HepG2 (cell line): Measurements from ENCODE around the gene GPR162. TPM values are rescaled to one million over a fixed set of nuclear protein-coding genes. Genes with fewer than 3 reads are reported as not detected.

Source experiments
- HDAC1 ChIP-seq: sonication (generic); formaldehyde crosslinking; IDR thresholded peaks from 2 replicates; pipeline ENCODE4 v1.5.1; 2020; ENCODE audit warnings: mild to moderate bottlenecking, missing genetic modification reagents
- MAZ ChIP-seq, 2 experiments: sonication (generic) in 1 of 2; formaldehyde crosslinking in 1 of 2; IDR thresholded peaks; 2 replicates each; pipeline versions ENCODE4 v1.5.0 to v1.6.1; 2012 to 2020; ENCODE audit warnings: low read depth in 2 of 2, mild to moderate bottlenecking in 2 of 2, borderline replicate concordance in 1 of 2, improper control_type of control experiment in 1 of 2, low read length in 1 of 2, missing genetic modification reagents in 1 of 2, moderate library complexity in 1 of 2
- NR2F2 ChIP-seq: IDR thresholded peaks from 2 replicates; pipeline ENCODE4 v1.6.1; 2012; ENCODE audit warnings: low read depth, inconsistent platforms, borderline replicate concordance
- RBFOX2 ChIP-seq: fragments of 200-400 bp; formaldehyde crosslinking; IDR thresholded peaks from 2 replicates; pipeline ENCODE4 v1.6.1; 2017; ENCODE audit warnings: low read depth, mild to moderate bottlenecking, low read length
- RELA ChIP-seq: sonication (generic); formaldehyde crosslinking; IDR thresholded peaks from 2 replicates; pipeline ENCODE4 v1.4.0; 2020; ENCODE audit warnings: missing genetic modification reagents
- RFX5 ChIP-seq: IDR thresholded peaks from 2 replicates; pipeline ENCODE4 v1.6.1; 2011; ENCODE audit warnings: low read depth, low read length, improper control_type of control experiment
- SETDB1 ChIP-seq: sonication (generic); formaldehyde crosslinking; IDR thresholded peaks from 2 replicates; pipeline ENCODE4 v1.5.1; 2020; ENCODE audit warnings: missing genetic modification reagents, mild to moderate bottlenecking, borderline replicate concordance
- TFE3 ChIP-seq: IDR thresholded peaks from 2 replicates; pipeline ENCODE4 v1.6.1; 2016
- THAP9 ChIP-seq: sonication (generic); formaldehyde crosslinking; IDR thresholded peaks from 2 replicates; pipeline ENCODE4; 2020; ENCODE audit warnings: missing genetic modification reagents, mild to moderate bottlenecking, borderline replicate concordance
- XRCC5 ChIP-seq: fragments of 200-400 bp; formaldehyde crosslinking; optimal IDR thresholded peaks from 2 replicates; pipeline ENCODE3; 2017; ENCODE audit warnings: mild to moderate bottlenecking, low read length
- ZBTB14 ChIP-seq: sonication (generic); formaldehyde crosslinking; IDR thresholded peaks from 2 replicates; pipeline ENCODE4 v1.4.0; 2020; ENCODE audit warnings: missing genetic modification reagents
- ZFP37 ChIP-seq: sonication (generic); formaldehyde crosslinking; IDR thresholded peaks from 2 replicates; pipeline ENCODE4 v1.4.0; 2020; ENCODE audit warnings: missing genetic modification reagents, borderline replicate concordance
- ZNF30 ChIP-seq: sonication (generic); formaldehyde crosslinking; IDR thresholded peaks from 2 replicates; pipeline ENCODE4 v1.5.0; 2020; ENCODE audit warnings: mild to moderate bottlenecking, missing genetic modification reagents
- ZNF580 ChIP-seq: IDR thresholded peaks from 2 replicates; pipeline ENCODE4 v1.6.1; 2016; ENCODE audit warnings: low read depth, borderline replicate concordance
- polyA plus RNA-seq, 8 experiments: library from polyadenylated mRNA; depleted of rRNA in 3 of 8; stranded (reverse) in 7 of 8; unstranded in 1 of 8; fragments of >200 nt; fragmentation: Illumina TruSeq in 4 of 8; extraction: Trizol in 4 of 8; gene quantifications; 2 replicates each; pipeline versions ENCODE4 v1.2.1 to v1.2.3, GENCODE V29; 2011 to 2016; ENCODE audit warnings: low read depth in 4 of 8, missing spikeins in 1 of 8, mixed read lengths in 1 of 8; ENCODE audit not compliant: insufficient read depth in 1 of 8
- total RNA-seq, 5 experiments: library from RNA; depleted of rRNA; stranded (reverse); fragments of >200 nt; fragmentation: Illumina TruSeq; extraction: Trizol; gene quantifications; 2 replicates each; pipeline ENCODE4 v1.2.3, GENCODE V29; 2016; ENCODE audit warnings: low read depth in 1 of 5
- TF ChIP-seq, protein P1 (sequence below): sonication (generic); formaldehyde crosslinking; IDR thresholded peaks from 2 replicates; pipeline ENCODE4 v1.5.0; 2020; ENCODE audit warnings: mild to moderate bottlenecking, missing genetic modification reagents, moderate library complexity
- TF ChIP-seq, protein P2 (sequence below), 2 experiments: sonication (generic) in 1 of 2; formaldehyde crosslinking in 1 of 2; IDR thresholded peaks; 2 replicates each; pipeline versions ENCODE4 v1.4.0 to v1.6.1; 2018 to 2020; ENCODE audit warnings: missing genetic modification reagents in 2 of 2, borderline replicate concordance in 1 of 2, low read depth in 1 of 2, mild to moderate bottlenecking in 1 of 2, missing biosample characterization in 1 of 2

GPR162 gene
- total and polyA plus RNA-seq, 2 of the 13 experiments (the other 11 are each of a cell fraction or from before 2014, with no cell fraction given) = 0.08 TPM; not detected in 1

DNA sequence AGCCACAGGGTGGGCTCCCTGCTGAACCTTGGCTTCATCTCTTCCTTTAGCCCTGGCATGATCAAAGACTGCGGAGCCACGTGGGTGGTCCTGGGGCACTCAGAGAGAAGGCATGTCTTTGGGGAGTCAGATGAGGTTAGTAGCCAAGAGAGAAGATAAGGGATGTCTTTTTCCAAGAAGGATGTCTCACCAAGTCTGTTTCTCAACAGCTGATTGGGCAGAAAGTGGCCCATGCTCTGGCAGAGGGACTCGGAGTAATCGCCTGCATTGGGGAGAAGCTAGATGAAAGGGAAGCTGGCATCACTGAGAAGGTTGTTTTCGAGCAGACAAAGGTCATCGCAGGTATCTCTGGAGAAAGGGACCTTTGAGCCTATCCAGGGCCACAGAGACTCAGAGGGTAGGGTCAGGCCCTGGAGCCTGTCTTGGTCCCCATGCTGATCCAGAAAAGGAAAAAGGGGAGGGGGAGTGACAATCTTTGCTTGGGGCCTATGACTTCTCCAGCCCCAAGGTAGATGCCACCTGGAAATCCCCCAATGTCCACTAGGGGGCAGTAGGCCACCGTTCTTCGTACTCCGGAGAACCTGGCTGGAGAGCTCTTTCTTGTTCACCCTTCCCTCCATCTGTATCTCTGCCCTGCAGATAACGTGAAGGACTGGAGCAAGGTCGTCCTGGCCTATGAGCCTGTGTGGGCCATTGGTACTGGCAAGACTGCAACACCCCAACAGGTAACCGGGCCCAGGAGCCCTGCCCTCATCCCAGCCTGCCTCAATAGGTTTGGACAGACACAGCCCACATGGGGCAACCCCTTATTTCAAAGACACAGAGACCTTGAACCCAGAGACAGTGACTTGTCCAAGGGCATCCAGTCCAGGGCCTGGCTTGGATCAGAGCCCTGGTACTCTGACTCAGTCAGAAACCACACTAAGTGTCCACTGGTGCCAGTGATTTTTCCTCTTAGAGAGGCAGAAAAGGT is 47.7 kb downstream of the GPR162 start (continued):
- TF ChIP-seq TFE3 = no peak
- peak; percentile 29; the same call in 1 of the 2 replicates for TF ChIP-seq THAP9 (CRISPR knock-in tag)
- TF ChIP-seq ZNF30 = no peak
- TF ChIP-seq HDAC1 (CRISPR knock-in tag) = 0 out of 2 replicates have a peak, but pooled peaks have one; percentile 35
- peak; percentile 17; the same call in 1 of the 2 replicates for TF ChIP-seq ZNF580
- no peak for TF ChIP-seq SETDB1 (CRISPR knock-in tag)
- TF ChIP-seq ZFP37 (CRISPR knock-in tag) = no peak
- peak; percentile 57 for TF ChIP-seq RBFOX2
- TF ChIP-seq RFX5 = no peak
- TF ChIP-seq XRCC5 = peak; percentile 23
- TF ChIP-seq NR2F2 = 0 out of 2 replicates have a peak, but pooled peaks have one; percentile 11
- no peak for TF ChIP-seq ZBTB14
- 0 out of 2 replicates have a peak, but pooled peaks have one; percentile 20 for TF ChIP-seq RELA
- TF ChIP-seq, protein P1, sequence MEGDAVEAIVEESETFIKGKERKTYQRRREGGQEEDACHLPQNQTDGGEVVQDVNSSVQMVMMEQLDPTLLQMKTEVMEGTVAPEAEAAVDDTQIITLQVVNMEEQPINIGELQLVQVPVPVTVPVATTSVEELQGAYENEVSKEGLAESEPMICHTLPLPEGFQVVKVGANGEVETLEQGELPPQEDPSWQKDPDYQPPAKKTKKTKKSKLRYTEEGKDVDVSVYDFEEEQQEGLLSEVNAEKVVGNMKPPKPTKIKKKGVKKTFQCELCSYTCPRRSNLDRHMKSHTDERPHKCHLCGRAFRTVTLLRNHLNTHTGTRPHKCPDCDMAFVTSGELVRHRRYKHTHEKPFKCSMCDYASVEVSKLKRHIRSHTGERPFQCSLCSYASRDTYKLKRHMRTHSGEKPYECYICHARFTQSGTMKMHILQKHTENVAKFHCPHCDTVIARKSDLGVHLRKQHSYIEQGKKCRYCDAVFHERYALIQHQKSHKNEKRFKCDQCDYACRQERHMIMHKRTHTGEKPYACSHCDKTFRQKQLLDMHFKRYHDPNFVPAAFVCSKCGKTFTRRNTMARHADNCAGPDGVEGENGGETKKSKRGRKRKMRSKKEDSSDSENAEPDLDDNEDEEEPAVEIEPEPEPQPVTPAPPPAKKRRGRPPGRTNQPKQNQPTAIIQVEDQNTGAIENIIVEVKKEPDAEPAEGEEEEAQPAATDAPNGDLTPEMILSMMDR (CRISPR knock-in tag) = peak; percentile 91
- no peak for TF ChIP-seq MAZ (IDR thresholded peaks at IDR 0.05; ENCODE audit: borderline replicate concordance, low read depth, low read length)
- 0 out of 2 replicates have a peak, but pooled peaks have one; percentile 31 for TF ChIP-seq MAZ (CRISPR knock-in tag; IDR thresholded peaks at IDR 0.05; ENCODE audit: low read depth)
- TF ChIP-seq, protein P2, sequence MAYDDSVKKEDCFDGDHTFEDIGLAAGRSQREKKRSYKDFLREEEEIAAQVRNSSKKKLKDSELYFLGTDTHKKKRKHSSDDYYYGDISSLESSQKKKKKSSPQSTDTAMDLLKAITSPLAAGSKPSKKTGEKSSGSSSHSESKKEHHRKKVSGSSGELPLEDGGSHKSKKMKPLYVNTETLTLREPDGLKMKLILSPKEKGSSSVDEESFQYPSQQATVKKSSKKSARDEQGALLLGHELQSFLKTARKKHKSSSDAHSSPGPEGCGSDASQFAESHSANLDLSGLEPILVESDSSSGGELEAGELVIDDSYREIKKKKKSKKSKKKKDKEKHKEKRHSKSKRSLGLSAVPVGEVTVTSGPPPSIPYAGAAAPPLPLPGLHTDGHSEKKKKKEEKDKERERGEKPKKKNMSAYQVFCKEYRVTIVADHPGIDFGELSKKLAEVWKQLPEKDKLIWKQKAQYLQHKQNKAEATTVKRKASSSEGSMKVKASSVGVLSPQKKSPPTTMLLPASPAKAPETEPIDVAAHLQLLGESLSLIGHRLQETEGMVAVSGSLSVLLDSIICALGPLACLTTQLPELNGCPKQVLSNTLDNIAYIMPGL (CRISPR knock-in tag; IDR thresholded peaks at IDR 0.05; ENCODE audit: borderline replicate concordance in 1 of 2, low read depth in 1 of 2) = peak; percentile 56 to 62; a peak in 2 of 4 replicates
